GM12878 (cell line): ENCODE measurements around the gene FOXO3. TPM values are rescaled to one million over a fixed set of nuclear protein-coding genes. Genes with fewer than 3 reads are reported as not detected.

ENCODE experiments used
- ASH2L ChIP-seq: fragments of 300-600, 200-600 bp; sonication (generic); IDR thresholded peaks from 2 replicates; pipeline ENCODE4 v1.6.1; 2017; ENCODE audit warnings: low read depth, mild to moderate bottlenecking, borderline replicate concordance
- CBFB ChIP-seq: IDR thresholded peaks from 2 replicates; pipeline ENCODE4 v1.6.1; 2016; ENCODE audit warnings: antibody characterized with exemption, low read depth
- CBX5 ChIP-seq: sonication (generic); IDR thresholded peaks from 2 replicates; pipeline ENCODE4 v1.6.1; 2016; ENCODE audit warnings: low read depth, moderate library complexity, mild to moderate bottlenecking, inconsistent platforms
- CEBPB ChIP-seq, 2 experiments: fragments of 150-350 bp in 1 of 2; IDR thresholded peaks; 2 replicates each; pipeline ENCODE4 v1.6.1; 2012 to 2014; ENCODE audit warnings: low read depth in 2 of 2, low read length in 2 of 2, borderline replicate concordance in 1 of 2, inconsistent platforms in 1 of 2
- CHD1 ChIP-seq: IDR thresholded peaks from 2 replicates; pipeline ENCODE4 v1.6.1; 2012; ENCODE audit warnings: low read depth, low read length, improper control_type of control experiment
- CREB1 ChIP-seq: IDR thresholded peaks from 2 replicates; pipeline ENCODE4 v1.6.1; 2012; ENCODE audit warnings: low read depth, mild to moderate bottlenecking, inconsistent platforms
- DPF2 ChIP-seq: fragments of 450-650 bp; IDR thresholded peaks from 2 replicates; pipeline ENCODE4 v1.6.1; 2017; ENCODE audit warnings: mild to moderate bottlenecking
- JUNB ChIP-seq: IDR thresholded peaks from 2 replicates; pipeline ENCODE4 v1.6.1; 2016; ENCODE audit warnings: antibody characterized with exemption, mild to moderate bottlenecking
- NBN ChIP-seq: fragments of 450-650 bp; IDR thresholded peaks from 2 replicates; pipeline ENCODE4 v1.6.1; 2016
- PAX5 ChIP-seq: IDR thresholded peaks from 2 replicates; pipeline ENCODE4 v1.6.1; 2011; ENCODE audit warnings: low read depth, low read length, borderline replicate concordance
- PML ChIP-seq: IDR thresholded peaks from 2 replicates; pipeline ENCODE4 v1.6.1; 2012; ENCODE audit warnings: low read length, inconsistent platforms
- RBBP5 ChIP-seq: fragments of 200-600 bp; sonication (generic); conservative IDR thresholded peaks from 2 replicates; pipeline ENCODE4 v1.6.1; 2016
- RUNX3 ChIP-seq: IDR thresholded peaks from 2 replicates; pipeline ENCODE4 v1.6.1; 2012; ENCODE audit warnings: low read length, inconsistent platforms
- SP1 ChIP-seq: IDR thresholded peaks from one replicate; pipeline ENCODE4 v1.6.1; 2011; ENCODE audit warnings: low read depth, low read length
- SREBF1 ChIP-seq: IDR thresholded peaks from 2 replicates; pipeline ENCODE4 v1.6.1; 2012; ENCODE audit warnings: mild to moderate bottlenecking, low read length
- SREBF2 ChIP-seq: IDR thresholded peaks from 2 replicates; pipeline ENCODE4 v1.6.1; 2012; ENCODE audit warnings: mild to moderate bottlenecking, low read length
- TBL1XR1 ChIP-seq: IDR thresholded peaks from 2 replicates; pipeline ENCODE4 v1.6.1; 2012; ENCODE audit warnings: low read depth, low read length, improper control_type of control experiment
- ZBED1 ChIP-seq: IDR thresholded peaks from 2 replicates; pipeline ENCODE4 v1.6.1; 2016; ENCODE audit warnings: borderline replicate concordance
- ZNF217 ChIP-seq: fragments of 450-650 bp; IDR thresholded peaks from 2 replicates; pipeline ENCODE4 v1.6.1; 2017; ENCODE audit warnings: antibody characterized with exemption, mild to moderate bottlenecking
- polyA plus RNA-seq, 11 experiments: library from polyadenylated mRNA; depleted of rRNA in 4 of 11; unstranded in 6 of 11; stranded (reverse) in 5 of 11; fragments of >200 nt; fragmentation: Nextera tagmentation in 4 of 11; fragmentation: Illumina TruSeq in 1 of 11; extraction: Ambion mirVana in 4 of 11; extraction: Trizol in 1 of 11; gene quantifications; 1 replicate in 1 of 11; 2 replicates in 10 of 11; pipeline versions ENCODE4 v1.2.1 to v1.2.3, GENCODE V29; 2011 to 2016; ENCODE audit warnings: inconsistent platforms in 2 of 11, missing spikeins in 2 of 11, low read depth in 1 of 11
- total RNA-seq, 4 experiments: library from RNA; depleted of rRNA in 3 of 4; stranded (reverse); fragments of >200 nt in 3 of 4; fragmentation: Illumina TruSeq in 1 of 4; extraction: Trizol in 1 of 4; gene quantifications; 2 replicates each; pipeline versions ENCODE4 v1.2.1 to v1.2.3, GENCODE V29; 2013 to 2021
- TF ChIP-seq, protein P1 (sequence below): fragments of 450-650 bp; formaldehyde crosslinking; IDR thresholded peaks from 2 replicates; pipeline ENCODE4 v1.5.0; 2022; ENCODE audit warnings: mild to moderate bottlenecking, missing genetic modification characterization
- TF ChIP-seq, protein P2 (sequence below): IDR thresholded peaks from 2 replicates; pipeline ENCODE4 v1.6.1; 2011; ENCODE audit warnings: low read depth, mild to moderate bottlenecking, low read length, moderate library complexity, borderline replicate concordance; ENCODE audit errors: extremely low read depth
- TF ChIP-seq, protein P3 (sequence below): fragments of 450-650 bp; IDR thresholded peaks from 2 replicates; pipeline ENCODE4 v1.6.1; 2016; ENCODE audit warnings: mild to moderate bottlenecking, moderate library complexity, borderline replicate concordance
- TF ChIP-seq, protein P4 (sequence below), 3 experiments: IDR thresholded peaks in 2 of 3; conservative IDR thresholded peaks in 1 of 3; 2 replicates each; pipeline ENCODE4 v1.5.1; 2011; ENCODE audit warnings: low read depth in 3 of 3, low read length in 3 of 3, mild to moderate bottlenecking in 3 of 3, control low read depth in 2 of 3, moderate library complexity in 2 of 3, inconsistent platforms in 1 of 3, mixed read lengths in 1 of 3; ENCODE audit not compliant: control insufficient read depth in 2 of 3, insufficient read depth in 1 of 3; ENCODE audit errors: extremely low read depth in 1 of 3

The FOXO3 gene
- total and polyA plus RNA-seq, 10 of the 15 experiments (the other 5 are each of a cell fraction or from before 2014, with no cell fraction given) = 0.82 to 4.5 (median 1.7) TPM

DNA sequence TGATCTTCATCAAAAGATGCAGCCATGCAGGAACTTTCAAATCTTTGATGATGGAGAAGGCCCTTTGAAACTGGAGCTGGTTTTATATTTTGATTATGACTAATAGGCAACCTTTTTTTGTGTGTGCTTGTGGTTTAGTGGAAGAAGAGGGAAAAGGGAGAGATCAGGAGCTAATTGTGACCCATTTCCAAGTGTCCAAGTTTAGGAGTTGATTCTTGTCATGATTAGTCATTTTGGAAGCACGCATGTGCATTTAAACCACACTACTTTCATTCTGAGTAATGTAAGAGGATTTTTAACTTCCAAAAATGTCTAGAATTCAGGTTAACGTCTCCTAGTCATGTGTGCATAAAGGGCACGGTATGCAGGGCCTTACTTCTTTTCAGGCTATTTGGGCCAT is 3.5 kb downstream of the FOXO3 start (continued):
- TF ChIP-seq, protein P1, sequence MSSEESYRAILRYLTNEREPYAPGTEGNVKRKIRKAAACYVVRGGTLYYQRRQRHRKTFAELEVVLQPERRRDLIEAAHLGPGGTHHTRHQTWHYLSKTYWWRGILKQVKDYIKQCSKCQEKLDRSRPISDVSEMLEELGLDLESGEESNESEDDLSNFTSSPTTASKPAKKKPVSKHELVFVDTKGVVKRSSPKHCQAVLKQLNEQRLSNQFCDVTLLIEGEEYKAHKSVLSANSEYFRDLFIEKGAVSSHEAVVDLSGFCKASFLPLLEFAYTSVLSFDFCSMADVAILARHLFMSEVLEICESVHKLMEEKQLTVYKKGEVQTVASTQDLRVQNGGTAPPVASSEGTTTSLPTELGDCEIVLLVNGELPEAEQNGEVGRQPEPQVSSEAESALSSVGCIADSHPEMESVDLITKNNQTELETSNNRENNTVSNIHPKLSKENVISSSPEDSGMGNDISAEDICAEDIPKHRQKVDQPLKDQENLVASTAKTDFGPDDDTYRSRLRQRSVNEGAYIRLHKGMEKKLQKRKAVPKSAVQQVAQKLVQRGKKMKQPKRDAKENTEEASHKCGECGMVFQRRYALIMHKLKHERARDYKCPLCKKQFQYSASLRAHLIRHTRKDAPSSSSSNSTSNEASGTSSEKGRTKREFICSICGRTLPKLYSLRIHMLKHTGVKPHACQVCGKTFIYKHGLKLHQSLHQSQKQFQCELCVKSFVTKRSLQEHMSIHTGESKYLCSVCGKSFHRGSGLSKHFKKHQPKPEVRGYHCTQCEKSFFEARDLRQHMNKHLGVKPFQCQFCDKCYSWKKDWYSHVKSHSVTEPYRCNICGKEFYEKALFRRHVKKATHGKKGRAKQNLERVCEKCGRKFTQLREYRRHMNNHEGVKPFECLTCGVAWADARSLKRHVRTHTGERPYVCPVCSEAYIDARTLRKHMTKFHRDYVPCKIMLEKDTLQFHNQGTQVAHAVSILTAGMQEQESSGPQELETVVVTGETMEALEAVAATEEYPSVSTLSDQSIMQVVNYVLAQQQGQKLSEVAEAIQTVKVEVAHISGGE (CRISPR knock-in tag) = no peak
- TF ChIP-seq SREBF2 (no peak), ASH2L (no peak), PAX5 (peak; percentile 88), RUNX3 (peak; percentile 100), NBN (peak; percentile 62), CBFB (peak; percentile 91), RBBP5 (no peak), ZNF217 (peak; percentile 98), PML (peak; percentile 66), CREB1 (peak; percentile 70; the same call in 1 of the 2 replicates), DPF2 (peak; percentile 96), ZBED1 (peak; percentile 86; the same call in 1 of the 2 replicates), CHD1 (no peak), SP1 (peak; percentile 73), TBL1XR1 (peak; percentile 95), CEBPB (IDR thresholded peaks at IDR 0.05; ENCODE audit: borderline replicate concordance in 1 of 2, low read depth in 2 of 2, low read length in 2 of 2) (peak in 1 of 2 experiments; percentile 94; a peak in 1 of 4 replicates), JUNB (peak; percentile 100), SREBF1 (no peak), CBX5 (peak; percentile 64; the same call in 1 of the 2 replicates)
- TF ChIP-seq, protein P2, sequence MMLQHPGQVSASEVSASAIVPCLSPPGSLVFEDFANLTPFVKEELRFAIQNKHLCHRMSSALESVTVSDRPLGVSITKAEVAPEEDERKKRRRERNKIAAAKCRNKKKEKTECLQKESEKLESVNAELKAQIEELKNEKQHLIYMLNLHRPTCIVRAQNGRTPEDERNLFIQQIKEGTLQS = no peak
- TF ChIP-seq, protein P3, sequence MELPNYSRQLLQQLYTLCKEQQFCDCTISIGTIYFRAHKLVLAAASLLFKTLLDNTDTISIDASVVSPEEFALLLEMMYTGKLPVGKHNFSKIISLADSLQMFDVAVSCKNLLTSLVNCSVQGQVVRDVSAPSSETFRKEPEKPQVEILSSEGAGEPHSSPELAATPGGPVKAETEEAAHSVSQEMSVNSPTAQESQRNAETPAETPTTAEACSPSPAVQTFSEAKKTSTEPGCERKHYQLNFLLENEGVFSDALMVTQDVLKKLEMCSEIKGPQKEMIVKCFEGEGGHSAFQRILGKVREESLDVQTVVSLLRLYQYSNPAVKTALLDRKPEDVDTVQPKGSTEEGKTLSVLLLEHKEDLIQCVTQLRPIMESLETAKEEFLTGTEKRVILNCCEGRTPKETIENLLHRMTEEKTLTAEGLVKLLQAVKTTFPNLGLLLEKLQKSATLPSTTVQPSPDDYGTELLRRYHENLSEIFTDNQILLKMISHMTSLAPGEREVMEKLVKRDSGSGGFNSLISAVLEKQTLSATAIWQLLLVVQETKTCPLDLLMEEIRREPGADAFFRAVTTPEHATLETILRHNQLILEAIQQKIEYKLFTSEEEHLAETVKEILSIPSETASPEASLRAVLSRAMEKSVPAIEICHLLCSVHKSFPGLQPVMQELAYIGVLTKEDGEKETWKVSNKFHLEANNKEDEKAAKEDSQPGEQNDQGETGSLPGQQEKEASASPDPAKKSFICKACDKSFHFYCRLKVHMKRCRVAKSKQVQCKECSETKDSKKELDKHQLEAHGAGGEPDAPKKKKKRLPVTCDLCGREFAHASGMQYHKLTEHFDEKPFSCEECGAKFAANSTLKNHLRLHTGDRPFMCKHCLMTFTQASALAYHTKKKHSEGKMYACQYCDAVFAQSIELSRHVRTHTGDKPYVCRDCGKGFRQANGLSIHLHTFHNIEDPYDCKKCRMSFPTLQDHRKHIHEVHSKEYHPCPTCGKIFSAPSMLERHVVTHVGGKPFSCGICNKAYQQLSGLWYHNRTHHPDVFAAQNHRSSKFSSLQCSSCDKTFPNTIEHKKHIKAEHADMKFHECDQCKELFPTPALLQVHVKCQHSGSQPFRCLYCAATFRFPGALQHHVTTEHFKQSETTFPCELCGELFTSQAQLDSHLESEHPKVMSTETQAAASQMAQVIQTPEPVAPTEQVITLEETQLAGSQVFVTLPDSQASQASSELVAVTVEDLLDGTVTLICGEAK = no peak
- TF ChIP-seq, protein P4, sequence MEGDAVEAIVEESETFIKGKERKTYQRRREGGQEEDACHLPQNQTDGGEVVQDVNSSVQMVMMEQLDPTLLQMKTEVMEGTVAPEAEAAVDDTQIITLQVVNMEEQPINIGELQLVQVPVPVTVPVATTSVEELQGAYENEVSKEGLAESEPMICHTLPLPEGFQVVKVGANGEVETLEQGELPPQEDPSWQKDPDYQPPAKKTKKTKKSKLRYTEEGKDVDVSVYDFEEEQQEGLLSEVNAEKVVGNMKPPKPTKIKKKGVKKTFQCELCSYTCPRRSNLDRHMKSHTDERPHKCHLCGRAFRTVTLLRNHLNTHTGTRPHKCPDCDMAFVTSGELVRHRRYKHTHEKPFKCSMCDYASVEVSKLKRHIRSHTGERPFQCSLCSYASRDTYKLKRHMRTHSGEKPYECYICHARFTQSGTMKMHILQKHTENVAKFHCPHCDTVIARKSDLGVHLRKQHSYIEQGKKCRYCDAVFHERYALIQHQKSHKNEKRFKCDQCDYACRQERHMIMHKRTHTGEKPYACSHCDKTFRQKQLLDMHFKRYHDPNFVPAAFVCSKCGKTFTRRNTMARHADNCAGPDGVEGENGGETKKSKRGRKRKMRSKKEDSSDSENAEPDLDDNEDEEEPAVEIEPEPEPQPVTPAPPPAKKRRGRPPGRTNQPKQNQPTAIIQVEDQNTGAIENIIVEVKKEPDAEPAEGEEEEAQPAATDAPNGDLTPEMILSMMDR (IDR thresholded peaks at IDR 0.05 in 2 of 3, conservative IDR thresholded peaks at IDR 0.05 in 1 of 3; ENCODE audit: control insufficient read depth in 2 of 3, extremely low read depth in 1 of 3, insufficient read depth in 1 of 3, low read depth in 3 of 3, low read length in 3 of 3) = no peak
